A375 (cell line): ENCODE measurements around the gene COA7. TPM values are rescaled to one million over a fixed set of nuclear protein-coding genes. Genes with fewer than 3 reads are reported as not detected.

Experiments used
- small RNA-seq: library from RNA; depleted of rRNA; stranded (forward); fragments of <200 nt; gene quantifications from one replicate; pipeline ENCODE3, GENCODE V24; 2014
- total RNA-seq: library from RNA; depleted of rRNA; stranded (reverse); fragments of >200 nt; shearing (Covaris generic); gene quantifications from 2 replicates; pipeline ENCODE4 v1.2.3, GENCODE V29; 2014; rRNA removed

COA7 gene
- total RNA-seq, result 15.1 and 19.3 TPM in 2 replicates

DNA sequence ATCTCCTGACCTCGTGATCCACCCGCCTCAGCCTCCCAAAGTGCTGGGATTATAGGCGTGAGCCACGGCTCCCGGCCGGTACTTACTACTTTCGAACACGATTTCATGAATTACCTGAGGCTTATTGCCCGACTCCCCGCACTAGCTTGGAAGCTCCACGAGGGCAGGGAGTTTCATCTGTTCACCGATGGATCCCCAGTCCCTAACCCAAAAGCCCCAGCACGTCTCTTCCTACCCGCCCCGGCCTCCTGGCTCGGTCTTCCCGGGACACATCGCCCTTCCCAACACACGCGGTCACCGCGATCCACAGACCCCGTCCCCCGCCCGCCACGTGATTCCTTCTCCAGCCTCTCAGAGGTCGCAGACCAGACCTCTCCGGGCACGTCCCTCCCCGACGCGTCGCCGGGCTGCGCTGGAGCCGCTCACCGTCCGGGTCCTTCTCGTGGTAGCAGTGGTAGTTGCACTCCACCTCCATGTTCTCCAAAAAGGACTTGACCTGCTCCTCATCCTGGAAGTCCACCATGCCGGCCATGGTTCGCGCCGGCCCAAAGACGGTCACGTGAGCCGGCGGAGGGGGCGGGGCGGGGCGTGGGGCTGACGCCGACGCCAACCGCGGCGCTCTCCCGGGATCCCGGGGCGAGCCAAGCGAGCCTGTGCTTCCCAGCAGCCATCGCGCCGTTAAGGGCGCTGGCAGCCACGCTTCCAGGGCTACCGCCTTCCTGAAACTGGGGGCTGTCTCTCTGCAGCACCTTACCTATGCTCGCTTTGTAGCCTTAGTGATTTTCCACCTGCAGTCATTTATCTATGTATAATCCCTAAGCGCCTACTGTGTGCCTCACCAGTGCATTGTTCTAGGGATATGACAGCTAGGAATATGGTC lies at the start of gene COA7:
COA7 (minus strand) TSS at position 553 of the 880 bp plus-strand sequence; CDS start at position 532, 21 bp downstream.

DNA sequence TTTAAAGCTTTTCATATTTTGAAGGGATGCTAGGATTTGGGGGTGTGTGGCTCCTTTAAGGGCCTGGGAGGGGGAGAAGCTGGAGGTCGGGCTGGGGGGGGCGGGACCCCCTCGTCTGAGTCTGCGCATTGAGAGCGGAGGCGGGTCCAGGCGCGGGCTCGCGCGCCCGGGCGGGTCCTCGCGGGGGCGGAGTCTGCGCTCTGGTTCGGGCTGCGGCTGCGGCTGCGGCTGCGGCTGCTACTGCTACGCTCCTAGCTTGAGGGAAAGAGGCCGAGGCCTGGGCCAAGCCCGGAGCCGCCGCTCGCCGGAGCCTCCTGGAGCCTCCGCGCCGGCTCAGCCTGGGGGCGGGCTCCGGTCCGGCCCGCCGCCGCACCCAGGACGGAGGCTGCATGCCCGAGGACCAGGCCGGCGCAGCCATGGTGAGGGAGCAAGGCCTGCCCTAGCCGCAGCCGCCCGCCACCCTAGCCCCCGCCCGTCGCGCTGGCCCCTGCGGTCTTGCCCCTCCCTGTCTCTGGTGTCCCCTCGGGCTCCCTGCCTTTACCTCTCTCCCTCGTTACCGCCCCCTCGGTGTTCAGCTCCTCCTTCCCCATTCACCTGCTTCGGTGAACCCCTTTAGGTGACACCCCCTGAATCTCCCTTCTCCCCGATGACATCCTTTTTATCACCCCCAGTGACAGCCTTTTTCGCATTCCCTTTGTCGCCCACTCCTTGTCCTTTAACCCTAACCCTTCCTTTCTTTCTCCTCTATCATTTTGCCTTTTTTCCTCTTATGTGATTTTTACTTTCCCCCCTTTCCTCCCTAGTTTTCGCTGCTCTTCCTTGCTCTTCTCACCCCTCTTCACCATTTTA lies 28.3 kb upstream of the COA7 start, which contains the start of gene ZYG11B:
ZYG11B (plus strand) TSS at position 189 of the 849 bp plus-strand sequence; CDS start at position 390, 201 bp downstream.

Small RNAs within 50 kb of the gene (small RNA-seq; reads per million reads assigned to genes)
- gene RN7SL62P, result not detected

Other genes with a start within 250 kb of the COA7 start
- gene TUT4, start 145.3 kb downstream of the COA7 start, total RNA-seq, result 39.6 and 40.9 TPM in 2 replicates
- gene GPX7, start 96.0 kb downstream of the COA7 start, total RNA-seq, result 3.2 and 5.7 TPM in 2 replicates
- not detected in 2 replicates for gene SHISAL2A, start 65.2 kb downstream of the COA7 start, total RNA-seq
- gene ZYG11B, start 28.1 kb upstream of the COA7 start, total RNA-seq, result 10.6 and 11.4 TPM in 2 replicates
- gene ZYG11A, start 144.4 kb upstream of the COA7 start, total RNA-seq, result 0.04 TPM in 1 of 2 replicates, not detected in the other
- 29.6 and 39.2 TPM in 2 replicates for gene ECHDC2, start 223.4 kb upstream of the COA7 start, total RNA-seq
- gene SCP2, start 228.9 kb upstream of the COA7 start, total RNA-seq, result 49.4 and 51.3 TPM in 2 replicates